ENCODE measurements around the gene FREY1.

FREY1 gene

DNA sequence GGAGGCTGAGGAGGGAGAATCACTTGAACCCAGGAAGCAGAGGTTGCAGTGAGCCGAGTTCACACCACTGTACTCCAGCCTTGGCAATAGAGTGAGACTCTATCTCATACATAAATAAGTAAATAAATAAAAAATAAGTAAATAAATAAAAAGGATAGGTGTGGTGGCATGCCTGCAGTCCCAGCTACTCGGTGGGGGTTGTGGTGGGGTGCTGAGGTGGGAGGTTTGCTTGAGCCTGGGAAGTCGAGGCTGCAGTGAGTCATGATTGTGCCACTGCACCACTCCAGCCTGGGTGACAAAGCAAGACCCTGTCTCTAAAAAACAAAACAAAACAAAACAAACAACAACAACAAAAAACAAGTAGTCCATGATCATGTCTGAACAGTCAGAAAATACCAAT, 18.5 kb upstream of the FREY1 start:
- H3K4me3 ChIP-seq (ENCODE audit: low read depth, low read length), result no peak overlapping the region
- no peak for DNase-seq (ENCODE audit: low read depth, low spot score)
- in situ Hi-C loops (cut with HindIII; ENCODE audit: low sequenced_read_pairs), result no loop called here
- TF ChIP-seq, protein P1, sequence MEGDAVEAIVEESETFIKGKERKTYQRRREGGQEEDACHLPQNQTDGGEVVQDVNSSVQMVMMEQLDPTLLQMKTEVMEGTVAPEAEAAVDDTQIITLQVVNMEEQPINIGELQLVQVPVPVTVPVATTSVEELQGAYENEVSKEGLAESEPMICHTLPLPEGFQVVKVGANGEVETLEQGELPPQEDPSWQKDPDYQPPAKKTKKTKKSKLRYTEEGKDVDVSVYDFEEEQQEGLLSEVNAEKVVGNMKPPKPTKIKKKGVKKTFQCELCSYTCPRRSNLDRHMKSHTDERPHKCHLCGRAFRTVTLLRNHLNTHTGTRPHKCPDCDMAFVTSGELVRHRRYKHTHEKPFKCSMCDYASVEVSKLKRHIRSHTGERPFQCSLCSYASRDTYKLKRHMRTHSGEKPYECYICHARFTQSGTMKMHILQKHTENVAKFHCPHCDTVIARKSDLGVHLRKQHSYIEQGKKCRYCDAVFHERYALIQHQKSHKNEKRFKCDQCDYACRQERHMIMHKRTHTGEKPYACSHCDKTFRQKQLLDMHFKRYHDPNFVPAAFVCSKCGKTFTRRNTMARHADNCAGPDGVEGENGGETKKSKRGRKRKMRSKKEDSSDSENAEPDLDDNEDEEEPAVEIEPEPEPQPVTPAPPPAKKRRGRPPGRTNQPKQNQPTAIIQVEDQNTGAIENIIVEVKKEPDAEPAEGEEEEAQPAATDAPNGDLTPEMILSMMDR (IDR thresholded peaks at IDR 0.05; ENCODE audit: low read depth, low read length), result no peak

DNA sequence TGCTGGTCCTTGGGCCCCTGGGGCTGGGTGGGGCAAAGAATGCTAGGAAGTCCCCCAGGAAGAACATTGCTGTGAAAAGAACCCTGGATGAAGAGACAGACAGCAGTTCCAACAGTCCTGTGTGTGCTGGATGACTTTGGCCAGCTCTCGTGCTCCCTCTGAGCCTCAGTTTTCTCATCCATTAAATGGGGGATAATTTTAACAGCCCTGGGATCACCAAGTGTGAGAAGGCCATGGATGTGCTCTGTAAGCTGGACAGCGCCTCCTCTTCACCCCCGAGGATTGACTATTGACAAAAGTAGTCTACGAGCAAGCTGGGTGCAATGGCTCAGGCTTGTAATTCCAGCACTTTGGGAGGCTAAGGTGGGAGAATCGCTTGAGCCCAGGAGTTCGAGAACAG, 17.9 kb upstream of the FREY1 start:
- in situ Hi-C loops (cut with HindIII; ENCODE audit: low sequenced_read_pairs), result no loop called here
- no peak overlapping the region for H3K4me3 ChIP-seq (ENCODE audit: low read depth, low read length)
- TF ChIP-seq, protein P1 (IDR thresholded peaks at IDR 0.05; ENCODE audit: low read depth, low read length), result no peak
- no peak for DNase-seq (ENCODE audit: low read depth, low spot score)

DNA sequence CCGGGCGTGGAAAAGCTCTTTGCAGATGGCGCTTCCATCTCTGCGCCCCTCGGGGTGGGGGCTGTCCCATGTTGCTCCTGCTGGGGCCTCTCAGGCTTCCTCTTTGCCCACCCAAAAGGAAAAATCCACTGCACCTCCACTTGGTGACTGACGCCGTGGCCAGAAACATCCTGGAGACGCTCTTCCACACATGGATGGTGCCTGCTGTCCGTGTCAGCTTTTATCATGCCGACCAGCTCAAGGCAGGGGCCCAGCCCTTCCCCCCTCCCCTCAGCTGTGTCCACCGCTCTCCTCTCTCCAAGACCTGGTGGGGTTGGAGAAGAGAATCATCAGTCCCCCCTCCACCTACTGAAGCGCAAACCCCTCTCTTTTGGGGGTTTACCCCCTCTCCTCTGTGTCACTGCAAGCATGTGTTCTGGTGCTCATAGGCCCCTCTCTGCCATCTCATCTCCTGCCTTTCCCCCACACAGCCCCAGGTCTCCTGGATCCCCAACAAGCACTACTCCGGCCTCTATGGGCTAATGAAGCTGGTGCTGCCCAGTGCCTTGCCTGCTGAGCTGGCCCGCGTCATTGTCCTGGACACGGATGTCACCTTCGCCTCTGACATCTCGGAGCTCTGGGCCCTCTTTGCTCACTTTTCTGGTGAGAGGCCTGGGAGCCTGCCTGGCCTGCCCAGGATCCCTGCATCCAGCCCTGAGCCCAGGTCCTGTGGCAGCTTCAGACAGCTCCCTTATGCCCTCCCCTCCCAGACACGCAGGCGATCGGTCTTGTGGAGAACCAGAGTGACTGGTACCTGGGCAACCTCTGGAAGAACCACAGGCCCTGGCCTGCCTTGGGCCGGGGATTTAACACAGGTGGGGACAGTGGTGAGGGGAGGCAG, 17.2 kb upstream of the FREY1 start:
- TF ChIP-seq, protein P1 (IDR thresholded peaks at IDR 0.05; ENCODE audit: low read depth, low read length), result no peak
- no peak for DNase-seq (ENCODE audit: low read depth, low spot score)
- no peak overlapping the region for H3K4me3 ChIP-seq (ENCODE audit: low read depth, low read length)
- in situ Hi-C loops (cut with HindIII; ENCODE audit: low sequenced_read_pairs), result no loop called here

DNA sequence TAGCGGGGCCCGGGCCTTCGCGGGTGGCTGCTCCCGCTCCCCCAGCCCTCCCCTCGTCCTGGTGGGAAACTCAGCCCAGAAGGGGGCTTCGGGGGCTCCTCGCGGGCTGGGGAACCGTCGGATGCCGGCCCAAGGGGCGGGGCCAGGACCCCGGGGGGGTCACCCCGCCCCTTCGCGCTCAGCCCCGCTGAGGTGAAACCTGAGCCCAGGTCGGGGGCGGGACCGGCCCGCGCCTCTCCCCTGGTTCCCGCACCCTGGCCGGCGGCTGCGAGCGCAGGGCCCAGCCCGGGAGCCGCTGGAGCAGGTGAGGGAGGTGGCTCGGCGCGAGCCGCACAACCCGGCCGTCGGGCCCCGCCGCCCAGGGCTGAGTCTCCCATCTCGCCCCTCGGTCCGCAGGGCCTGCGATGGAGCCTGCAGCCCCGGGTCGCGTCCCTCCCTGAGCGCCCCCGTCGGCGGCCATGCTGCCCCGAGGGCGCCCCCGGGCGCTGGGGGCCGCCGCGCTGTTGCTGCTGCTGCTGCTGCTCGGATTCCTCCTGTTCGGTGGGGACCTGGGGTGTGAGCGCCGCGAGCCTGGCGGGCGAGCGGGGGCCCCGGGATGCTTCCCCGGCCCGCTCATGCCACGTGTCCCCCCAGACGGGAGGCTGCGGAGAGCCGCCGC, 15.5 kb upstream of the FREY1 start, which contains the start of gene LARGE2:
LARGE2 (plus strand) TSS at position 232 of the 658 bp plus-strand sequence; CDS start at position 459, 227 bp downstream.
- in situ Hi-C loops (cut with HindIII; ENCODE audit: low sequenced_read_pairs), result no loop called here
- H3K4me3 ChIP-seq (ENCODE audit: low read depth, low read length), result no peak within 1 kb of the TSS
- DNase-seq (ENCODE audit: low read depth, low spot score), result no peak
- TF ChIP-seq, protein P1 (IDR thresholded peaks at IDR 0.05; ENCODE audit: low read depth, low read length), result no peak

DNA sequence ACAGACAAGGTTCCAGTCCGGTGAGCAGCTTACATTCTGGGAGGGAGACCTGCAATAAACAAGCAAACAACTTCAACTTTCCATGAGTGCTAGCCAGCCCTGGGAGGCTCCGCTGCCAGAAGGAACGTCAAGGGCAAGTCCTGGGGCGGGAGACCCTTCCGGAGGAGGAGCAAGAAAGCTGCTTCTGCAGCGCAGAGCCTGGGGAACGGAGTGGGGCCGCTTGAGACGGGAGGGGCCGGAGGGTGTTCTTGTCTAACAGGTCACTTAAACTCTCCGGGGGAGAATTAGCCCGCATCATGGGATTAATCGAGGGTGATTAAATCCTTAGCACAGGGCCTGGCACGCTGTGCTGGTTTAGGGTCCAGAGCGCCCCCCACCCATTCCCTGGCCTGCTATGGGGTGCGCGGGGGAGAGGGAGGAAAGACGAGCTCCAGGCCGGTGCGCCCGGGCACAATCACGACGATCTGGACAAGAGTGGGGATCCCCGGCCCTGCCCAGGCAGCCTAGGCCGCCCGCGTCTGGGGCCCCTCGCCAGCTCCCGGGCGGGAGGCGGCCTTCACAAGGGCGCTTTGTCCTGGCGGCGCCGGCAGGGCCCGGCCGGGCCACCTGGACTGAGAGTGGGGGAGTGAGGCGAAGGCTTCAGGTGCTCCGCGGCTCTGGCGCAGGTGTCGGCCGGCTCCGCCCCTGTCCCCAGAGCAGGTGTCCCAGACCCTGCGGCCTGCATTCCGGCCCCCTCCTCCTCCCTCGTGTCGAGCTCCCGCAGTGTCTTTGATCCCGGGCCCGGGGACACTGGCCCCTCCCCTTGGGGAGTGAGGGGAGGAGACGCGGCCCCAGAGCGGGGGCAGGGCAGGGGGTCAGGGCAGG, 14.7 kb upstream of the FREY1 start:
- no peak overlapping the region for H3K4me3 ChIP-seq (ENCODE audit: low read depth, low read length)
- in situ Hi-C loops (cut with HindIII; ENCODE audit: low sequenced_read_pairs), result no loop called here
- TF ChIP-seq, protein P1 (IDR thresholded peaks at IDR 0.05; ENCODE audit: low read depth, low read length), result no peak
- no peak for DNase-seq (ENCODE audit: low read depth, low spot score)

All from astrocyte of the spinal cord (primary cell).